ENCODE data around the gene CCND3. TPM values are rescaled to one million over a fixed set of nuclear protein-coding genes. Genes with fewer than 3 reads are reported as not detected.

The CCND3 gene
- total and polyA plus RNA-seq, 4 donors, result 45.2 to 51.4 (median 48.0) TPM

GRCh38 chr6:41921712-41921998, 20.0 kb downstream of the CCND3 start:
- Histone ChIP-seq H3K9me3 (ENCODE audit: control insufficient read depth, low read length) (no peaks in the 10 kb centered on the region), H3K27me3 (ENCODE audit: control insufficient read depth in 1 of 2, insufficient read depth in 2 of 2, low read length in 1 of 2) (no peaks in the 10 kb centered on the region), H3K36me3 (ENCODE audit: control insufficient read depth in 1 of 2, insufficient read depth in 2 of 2, low read length in 1 of 2) (no peaks in the 10 kb centered on the region), H3K27ac (ENCODE audit: low read depth in 1 of 2, low read length in 2 of 2) (no peak overlapping the region), H3K4me3 (ENCODE audit: low read length in 2 of 2) (peak overlapping the region; percentile 52 to 90), H3K4me1 (ENCODE audit: control insufficient read depth in 1 of 2, insufficient read depth in 2 of 2, low read length in 2 of 2) (peaks cover 0 to 7% of the 10 kb centered on the region in 2 donors)
- DNase-seq, result no peak
- ATAC-seq (ENCODE audit: low FRiP score), result no peak
- intact Hi-C loops (cut with DNase I), result loop anchor here (1.0 to 10.0 kb wide), 3 partner anchors 18 to 293 kb away; partner anchors contain the start of genes TOMM6 (in 2 of the 2) and MRPS10 (in 1 of the 2)
- WGBS, 2 donors, result 0 to 1% methylated on average over 20 of the region's 20 CpGs

GRCh38 chr6:41920921-41921711, 20.5 kb downstream of the CCND3 start, which contains the start of the genes BYSL and MED20:
Gene BYSL, plus strand, starts transcription at chr6:41921499. Its CDS starts 64 bp downstream, at chr6:41921563.
Gene MED20, minus strand, starts transcription at chr6:41921139. Its CDS starts 121 bp downstream, at chr6:41921018.
- peaks cover 0 to 7% of the 10 kb centered on the region in 2 donors for H3K4me1 ChIP-seq (ENCODE audit: control insufficient read depth in 1 of 2, insufficient read depth in 2 of 2, low read length in 2 of 2)
- peak within 1 kb of the TSS; percentile 52 to 90 for H3K4me3 ChIP-seq (ENCODE audit: low read length in 2 of 2)
- H3K9me3 ChIP-seq (ENCODE audit: control insufficient read depth, low read length), result no peaks in the 10 kb centered on the region
- peak; percentile 98 for ATAC-seq (ENCODE audit: low FRiP score)
- WGBS, 2 donors, result 0% methylated on average over 55 of the region's 55 CpGs
- no peaks in the 10 kb centered on the region for H3K36me3 ChIP-seq (ENCODE audit: control insufficient read depth in 1 of 2, insufficient read depth in 2 of 2, low read length in 1 of 2)
- H3K27me3 ChIP-seq (ENCODE audit: control insufficient read depth in 1 of 2, insufficient read depth in 2 of 2, low read length in 1 of 2), result no peaks in the 10 kb centered on the region
- intact Hi-C loops (cut with DNase I), result loop anchor here (1.0 to 10.0 kb wide), 3 partner anchors 18 to 294 kb away; partner anchors contain the start of genes TOMM6 (in 2 of the 2) and MRPS10 (in 1 of the 2)
- peak; percentile 96 to 97 for DNase-seq
- H3K27ac ChIP-seq (ENCODE audit: low read depth in 1 of 2, low read length in 2 of 2), result peak within 1 kb of the TSS; percentile 17 to 89

GRCh38 chr6:41917528-41917927, 24.1 kb downstream of the CCND3 start:
- Histone ChIP-seq H3K4me1 (ENCODE audit: control insufficient read depth in 1 of 2, insufficient read depth in 2 of 2, low read length in 2 of 2) (peaks cover 0 to 6% of the 10 kb centered on the region in 2 donors), H3K27ac (ENCODE audit: low read depth in 1 of 2, low read length in 2 of 2) (no peak overlapping the region), H3K4me3 (ENCODE audit: low read length in 2 of 2) (no peak overlapping the region), H3K9me3 (ENCODE audit: control insufficient read depth, low read length) (no peaks in the 10 kb centered on the region), H3K36me3 (ENCODE audit: control insufficient read depth in 1 of 2, insufficient read depth in 2 of 2, low read length in 1 of 2) (peaks cover 3% of the 10 kb centered on the region in 2 donors), H3K27me3 (ENCODE audit: control insufficient read depth in 1 of 2, insufficient read depth in 2 of 2, low read length in 1 of 2) (no peaks in the 10 kb centered on the region)
- 46 to 48% methylated on average over 4 of the region's 4 CpGs for WGBS, 2 donors
- ATAC-seq (ENCODE audit: low FRiP score), result no peak
- intact Hi-C loops (cut with DNase I), result no loop called here
- DNase-seq, result no peak

- H3K27me3 ChIP-seq (ENCODE audit: control insufficient read depth in 1 of 2, insufficient read depth in 2 of 2, low read length in 1 of 2), result no peaks in the 10 kb centered on the region
- H3K27ac ChIP-seq (ENCODE audit: low read depth in 1 of 2, low read length in 2 of 2), result no peak overlapping the region
- H3K36me3 ChIP-seq (ENCODE audit: control insufficient read depth in 1 of 2, insufficient read depth in 2 of 2, low read length in 1 of 2), result peaks cover 3% of the 10 kb centered on the region in 2 donors
- WGBS, 2 donors, result 89 to 97% methylated on average over 4 of the region's 4 CpGs
- H3K9me3 ChIP-seq (ENCODE audit: control insufficient read depth, low read length), result no peaks in the 10 kb centered on the region
- intact Hi-C loops (cut with DNase I), result no loop called here
- ATAC-seq (ENCODE audit: low FRiP score), result no peak
- DNase-seq, result no peak
- H3K4me3 ChIP-seq (ENCODE audit: low read length in 2 of 2), result no peak overlapping the region
- no peaks in the 10 kb centered on the region for H3K4me1 ChIP-seq (ENCODE audit: control insufficient read depth in 1 of 2, insufficient read depth in 2 of 2, low read length in 2 of 2)
These were observed 26.6 kb downstream of the CCND3 start for GRCh38 chr6:41914869-41915530.

- Histone ChIP-seq H3K36me3 (ENCODE audit: control insufficient read depth in 1 of 2, insufficient read depth in 2 of 2, low read length in 1 of 2) (peaks cover 3% of the 10 kb centered on the region in 2 donors), H3K27ac (ENCODE audit: low read depth in 1 of 2, low read length in 2 of 2) (no peak overlapping the region), H3K27me3 (ENCODE audit: control insufficient read depth in 1 of 2, insufficient read depth in 2 of 2, low read length in 1 of 2) (no peaks in the 10 kb centered on the region), H3K4me1 (ENCODE audit: control insufficient read depth in 1 of 2, insufficient read depth in 2 of 2, low read length in 2 of 2) (no peaks in the 10 kb centered on the region), H3K9me3 (ENCODE audit: control insufficient read depth, low read length) (no peaks in the 10 kb centered on the region), H3K4me3 (ENCODE audit: low read length in 2 of 2) (no peak overlapping the region)
- intact Hi-C loops (cut with DNase I), result no loop called here
- 83 to 88% methylated on average over 2 of the region's 2 CpGs for WGBS, 2 donors
- ATAC-seq (ENCODE audit: low FRiP score), result no peak
- DNase-seq, result no peak
These were observed 27.3 kb downstream of the CCND3 start for GRCh38 chr6:41914343-41914742.

GRCh38 chr6:41909727-41910126, 31.9 kb downstream of the CCND3 start:
- intact Hi-C loops (cut with DNase I), result no loop called here
- ATAC-seq (ENCODE audit: low FRiP score) (no peak), DNase-seq (no peak)
- no peaks in the 10 kb centered on the region for H3K27me3 ChIP-seq (ENCODE audit: control insufficient read depth in 1 of 2, insufficient read depth in 2 of 2, low read length in 1 of 2)
- H3K4me1 ChIP-seq (ENCODE audit: control insufficient read depth in 1 of 2, insufficient read depth in 2 of 2, low read length in 2 of 2), result no peaks in the 10 kb centered on the region
- H3K9me3 ChIP-seq (ENCODE audit: control insufficient read depth, low read length), result no peaks in the 10 kb centered on the region
- H3K27ac ChIP-seq (ENCODE audit: low read depth in 1 of 2, low read length in 2 of 2), result no peak overlapping the region
- H3K36me3 ChIP-seq (ENCODE audit: control insufficient read depth in 1 of 2, insufficient read depth in 2 of 2, low read length in 1 of 2), result peaks cover 11 to 12% of the 10 kb centered on the region in 2 donors
- 85 to 92% methylated on average over 1 of the region's 1 CpG for WGBS, 2 donors
- H3K4me3 ChIP-seq (ENCODE audit: low read length in 2 of 2), result no peak overlapping the region

GRCh38 chr6:41901882-41902519, 39.6 kb downstream of the CCND3 start:
- Histone ChIP-seq H3K9me3 (ENCODE audit: control insufficient read depth, low read length) (no peaks in the 10 kb centered on the region), H3K27ac (ENCODE audit: low read depth in 1 of 2, low read length in 2 of 2) (no peak overlapping the region), H3K4me1 (ENCODE audit: control insufficient read depth in 1 of 2, insufficient read depth in 2 of 2, low read length in 2 of 2) (no peaks in the 10 kb centered on the region), H3K4me3 (ENCODE audit: low read length in 2 of 2) (no peak overlapping the region), H3K36me3 (ENCODE audit: control insufficient read depth in 1 of 2, insufficient read depth in 2 of 2, low read length in 1 of 2) (peaks cover 11 to 13% of the 10 kb centered on the region in 2 donors), H3K27me3 (ENCODE audit: control insufficient read depth in 1 of 2, insufficient read depth in 2 of 2, low read length in 1 of 2) (no peaks in the 10 kb centered on the region)
- DNase-seq (no peak), ATAC-seq (ENCODE audit: low FRiP score) (no peak)
- intact Hi-C loops (cut with DNase I), result no loop called here
- 96 to 100% methylated on average over 1 of the region's 1 CpG for WGBS, 2 donors

- H3K4me3 ChIP-seq (ENCODE audit: low read length in 2 of 2), result no peak overlapping the region
- WGBS, 2 donors, result 86 to 88% methylated on average over 1 of the region's 1 CpG
- H3K27me3 ChIP-seq (ENCODE audit: control insufficient read depth in 1 of 2, insufficient read depth in 2 of 2, low read length in 1 of 2), result no peaks in the 10 kb centered on the region
- H3K36me3 ChIP-seq (ENCODE audit: control insufficient read depth in 1 of 2, insufficient read depth in 2 of 2, low read length in 1 of 2), result peaks cover 4 to 9% of the 10 kb centered on the region in 2 donors
- no peak overlapping the region for H3K27ac ChIP-seq (ENCODE audit: low read depth in 1 of 2, low read length in 2 of 2)
- DNase-seq (no peak), ATAC-seq (ENCODE audit: low FRiP score) (no peak)
- intact Hi-C loops (cut with DNase I), result no loop called here
- peaks cover 0 to 2% of the 10 kb centered on the region in 2 donors for H3K4me1 ChIP-seq (ENCODE audit: control insufficient read depth in 1 of 2, insufficient read depth in 2 of 2, low read length in 2 of 2)
- no peaks in the 10 kb centered on the region for H3K9me3 ChIP-seq (ENCODE audit: control insufficient read depth, low read length)
These were observed 40.7 kb downstream of the CCND3 start for GRCh38 chr6:41900861-41901260.
